Natural killer cell (primary cell): ENCODE measurements around the gene KRT222. TPM values are rescaled to one million over a fixed set of nuclear protein-coding genes. Genes with fewer than 3 reads are reported as not detected.

Experiments used
- ATAC-seq, 3 donors: fragments of 150-1000 bp in 2 of 3; fragments of 200-7000 bp in 1 of 3; cut with Tn5 transposase; 1 replicate in 1 of 3; 2 replicates in 2 of 3; pipeline ENCODE4 v1.10.0; 2021; ENCODE audit warnings: mild to moderate bottlenecking in 2 of 3, moderate library complexity in 2 of 3
- DNase-seq, 2 donors: peaks; one replicate each; pipeline versions ENCODE4 v3.0.0 to v3.0.0-alpha.2; 2013 to 2021; ENCODE audit warnings: mixed read lengths in 1 of 2
- H3K27ac ChIP-seq: one replicate; pipeline ENCODE4 v1.5.1; 2013; ENCODE audit warnings: mild to moderate bottlenecking, low read length
- H3K27me3 ChIP-seq: one replicate; pipeline ENCODE4 v1.6.1; 2013; ENCODE audit warnings: low read length; ENCODE audit not compliant: control insufficient read depth, insufficient read depth
- H3K36me3 ChIP-seq: one replicate; pipeline ENCODE4 v1.6.1; 2013; ENCODE audit warnings: low read length; ENCODE audit not compliant: control insufficient read depth, insufficient read depth
- H3K4me1 ChIP-seq: one replicate; pipeline ENCODE4 v1.6.1; 2013; ENCODE audit warnings: low read length; ENCODE audit not compliant: control insufficient read depth, insufficient read depth
- H3K4me3 ChIP-seq: one replicate; pipeline ENCODE4 v1.5.1; 2013; ENCODE audit warnings: low read length
- H3K9me3 ChIP-seq: one replicate; pipeline ENCODE4 v1.6.1; 2013; ENCODE audit warnings: low read length; ENCODE audit not compliant: control insufficient read depth, insufficient read depth
- H3K27ac Mint-ChIP-seq, 2 donors: one replicate each; pipeline ENCODE4 v1.8.0; 2022; ENCODE audit warnings: mild to moderate bottlenecking in 2 of 2, mixed read lengths in 2 of 2, moderate library complexity in 1 of 2
- H3K27me3 Mint-ChIP-seq, 2 donors: one replicate each; pipeline ENCODE4 v1.8.0; 2022; ENCODE audit warnings: low read depth in 2 of 2, mixed read lengths in 2 of 2
- H3K36me3 Mint-ChIP-seq: one replicate; pipeline ENCODE4 v1.8.0; 2022; ENCODE audit warnings: mixed read lengths
- H3K4me1 Mint-ChIP-seq, 2 donors: one replicate each; pipeline ENCODE4 v1.8.0; 2022; ENCODE audit warnings: mixed read lengths in 2 of 2
- H3K4me3 Mint-ChIP-seq: one replicate; pipeline ENCODE4 v1.8.0; 2022; ENCODE audit warnings: mild to moderate bottlenecking, moderate library complexity, mixed read lengths
- H3K9me3 Mint-ChIP-seq, 2 donors: one replicate each; pipeline ENCODE4 v1.8.0; 2022; ENCODE audit warnings: mixed read lengths in 2 of 2
- WGBS: methylation state at CpG from one replicate; pipeline ENCODE4 v1.1.7; 2013; ENCODE audit warnings: missing lambda C conversion rate; ENCODE audit not compliant: insufficient coverage; 5-methylcytosine and 5-hydroxymethylcytosine counted together
- intact Hi-C: fragments of 100-400 bp; cut with micrococcal nuclease; formaldehyde crosslinking; loops from one replicate; pipeline ENCODE4 v1.14.2; 2022
- total RNA-seq, 4 donors: library from RNA; stranded (reverse); fragments of 120-200 nt in 1 of 4; gene quantifications; one replicate each; pipeline versions ENCODE4 v1.2.3 to v1.2.4, GENCODE V29; 2013 to 2022
- TF ChIP-seq, protein P1 (sequence below): fragments of 200-600 bp; IDR thresholded peaks from one replicate; pipeline ENCODE4 v1.8.0; 2022; ENCODE audit warnings: antibody characterized with exemption

KRT222 gene
- total RNA-seq, 3 donors from 2014 or later (not counting 1 experiment from before 2014, with no cell fraction given) = not detected

- Histone ChIP-seq H3K4me1 (no peaks in the 10 kb centered on the region), H3K27ac (no peak within 1 kb of the TSS), H3K4me3 (no peak within 1 kb of the TSS), H3K27me3 (no peaks in the 10 kb centered on the region), H3K9me3 (no peaks in the 10 kb centered on the region), H3K36me3 (no peaks in the 10 kb centered on the region)
- Mint-ChIP-seq H3K4me3 (no peak within 1 kb of the TSS), H3K27ac (no peak within 1 kb of the TSS), H3K36me3 (no peaks in the 10 kb centered on the region), H3K9me3 (no peaks in the 10 kb centered on the region), H3K27me3 (peaks cover 42 to 64% of the 10 kb centered on the region in 2 donors), H3K4me1 (no peaks in the 10 kb centered on the region)
- WGBS = 91% methylated on average over 6 of the region's 7 CpGs
- TF ChIP-seq, protein P1, sequence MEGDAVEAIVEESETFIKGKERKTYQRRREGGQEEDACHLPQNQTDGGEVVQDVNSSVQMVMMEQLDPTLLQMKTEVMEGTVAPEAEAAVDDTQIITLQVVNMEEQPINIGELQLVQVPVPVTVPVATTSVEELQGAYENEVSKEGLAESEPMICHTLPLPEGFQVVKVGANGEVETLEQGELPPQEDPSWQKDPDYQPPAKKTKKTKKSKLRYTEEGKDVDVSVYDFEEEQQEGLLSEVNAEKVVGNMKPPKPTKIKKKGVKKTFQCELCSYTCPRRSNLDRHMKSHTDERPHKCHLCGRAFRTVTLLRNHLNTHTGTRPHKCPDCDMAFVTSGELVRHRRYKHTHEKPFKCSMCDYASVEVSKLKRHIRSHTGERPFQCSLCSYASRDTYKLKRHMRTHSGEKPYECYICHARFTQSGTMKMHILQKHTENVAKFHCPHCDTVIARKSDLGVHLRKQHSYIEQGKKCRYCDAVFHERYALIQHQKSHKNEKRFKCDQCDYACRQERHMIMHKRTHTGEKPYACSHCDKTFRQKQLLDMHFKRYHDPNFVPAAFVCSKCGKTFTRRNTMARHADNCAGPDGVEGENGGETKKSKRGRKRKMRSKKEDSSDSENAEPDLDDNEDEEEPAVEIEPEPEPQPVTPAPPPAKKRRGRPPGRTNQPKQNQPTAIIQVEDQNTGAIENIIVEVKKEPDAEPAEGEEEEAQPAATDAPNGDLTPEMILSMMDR = no peak
- ATAC-seq = no peak
- no peak for DNase-seq
- intact Hi-C loops = no loop called here
Observed at GRCh38 chr17:40703652-40704051, 38.7 kb upstream of the KRT222 start, which contains the start of gene KRT24. TSS of gene KRT24 (minus strand) at chr17:40703752. CDS start at chr17:40703693, 59 bp downstream.

- Mint-ChIP-seq H3K4me1 (no peaks in the 10 kb centered on the region), H3K36me3 (no peaks in the 10 kb centered on the region), H3K27ac (no peak overlapping the region), H3K4me3 (no peak overlapping the region), H3K27me3 (peaks cover 33 to 66% of the 10 kb centered on the region in 2 donors), H3K9me3 (no peaks in the 10 kb centered on the region)
- no peak for DNase-seq
- WGBS = 95% methylated on average over 3 of the region's 3 CpGs
- no peak for ATAC-seq
- Histone ChIP-seq H3K36me3 (no peaks in the 10 kb centered on the region), H3K27ac (no peak overlapping the region), H3K4me1 (no peaks in the 10 kb centered on the region), H3K27me3 (no peaks in the 10 kb centered on the region), H3K4me3 (no peak overlapping the region), H3K9me3 (no peaks in the 10 kb centered on the region)
- TF ChIP-seq, protein P1 = no peak
- intact Hi-C loops = no loop called here
Observed at GRCh38 chr17:40702271-40702670, 37.3 kb upstream of the KRT222 start.

GRCh38 chr17:40699853-40700252, 34.9 kb upstream of the KRT222 start:
- Histone ChIP-seq H3K36me3 (no peaks in the 10 kb centered on the region), H3K27ac (no peak overlapping the region), H3K4me3 (no peak overlapping the region), H3K9me3 (no peaks in the 10 kb centered on the region), H3K4me1 (no peaks in the 10 kb centered on the region), H3K27me3 (no peaks in the 10 kb centered on the region)
- ATAC-seq = no peak
- TF ChIP-seq, protein P1 = no peak
- H3K9me3 Mint-ChIP-seq = no peaks in the 10 kb centered on the region
- H3K4me1 Mint-ChIP-seq = no peaks in the 10 kb centered on the region
- 75% methylated on average over 5 of the region's 5 CpGs for WGBS
- intact Hi-C loops = no loop called here
- no peak overlapping the region for H3K27ac Mint-ChIP-seq
- H3K27me3 Mint-ChIP-seq = peaks cover 29 to 65% of the 10 kb centered on the region in 2 donors
- no peak for DNase-seq
- no peak overlapping the region for H3K4me3 Mint-ChIP-seq
- no peaks in the 10 kb centered on the region for H3K36me3 Mint-ChIP-seq

DNA sequence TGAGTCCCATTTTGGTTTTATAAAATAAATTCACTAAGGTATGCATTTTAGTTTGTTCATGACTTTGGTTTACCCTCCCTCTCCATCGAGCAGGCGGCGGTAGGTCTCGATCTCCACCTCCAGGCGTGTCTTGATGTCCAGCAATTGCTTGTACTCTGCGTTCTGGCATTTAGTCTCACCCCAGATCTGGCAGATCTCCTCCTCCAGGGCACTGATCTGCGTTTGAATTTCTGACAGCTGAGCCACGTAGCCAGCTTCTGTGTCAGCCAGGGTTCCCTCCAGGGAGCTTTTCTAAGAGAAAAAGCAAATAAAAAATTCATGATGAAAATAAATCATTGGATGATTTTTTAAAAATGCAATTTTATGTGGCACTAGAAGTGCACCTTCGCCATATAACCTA, 34.4 kb upstream of the KRT222 start:
- 87% methylated on average over 7 of the region's 9 CpGs for WGBS
- no peaks in the 10 kb centered on the region for H3K4me1 ChIP-seq
- ATAC-seq (no peak), DNase-seq (no peak)
- H3K4me3 ChIP-seq = no peak overlapping the region
- no peaks in the 10 kb centered on the region for H3K4me1 Mint-ChIP-seq
- H3K27ac Mint-ChIP-seq = no peak overlapping the region
- H3K36me3 Mint-ChIP-seq = no peaks in the 10 kb centered on the region
- H3K9me3 ChIP-seq = no peaks in the 10 kb centered on the region
- no peak overlapping the region for H3K4me3 Mint-ChIP-seq
- H3K9me3 Mint-ChIP-seq = no peaks in the 10 kb centered on the region
- TF ChIP-seq, protein P1 = no peak
- H3K27me3 ChIP-seq = no peaks in the 10 kb centered on the region
- peaks cover 28 to 65% of the 10 kb centered on the region in 2 donors for H3K27me3 Mint-ChIP-seq
- H3K36me3 ChIP-seq = no peaks in the 10 kb centered on the region
- H3K27ac ChIP-seq = no peak overlapping the region
- intact Hi-C loops = no loop called here
